ENCODE results near the gene APRT. TPM values are rescaled to one million over a fixed set of nuclear protein-coding genes. Genes with fewer than 3 reads are reported as not detected.

The APRT gene
- total and polyA plus RNA-seq, 10 of the 15 experiments (the other 5 are each of a cell fraction or from before 2014, with no cell fraction given): 30.6 to 495 (median 166) TPM

DNA sequence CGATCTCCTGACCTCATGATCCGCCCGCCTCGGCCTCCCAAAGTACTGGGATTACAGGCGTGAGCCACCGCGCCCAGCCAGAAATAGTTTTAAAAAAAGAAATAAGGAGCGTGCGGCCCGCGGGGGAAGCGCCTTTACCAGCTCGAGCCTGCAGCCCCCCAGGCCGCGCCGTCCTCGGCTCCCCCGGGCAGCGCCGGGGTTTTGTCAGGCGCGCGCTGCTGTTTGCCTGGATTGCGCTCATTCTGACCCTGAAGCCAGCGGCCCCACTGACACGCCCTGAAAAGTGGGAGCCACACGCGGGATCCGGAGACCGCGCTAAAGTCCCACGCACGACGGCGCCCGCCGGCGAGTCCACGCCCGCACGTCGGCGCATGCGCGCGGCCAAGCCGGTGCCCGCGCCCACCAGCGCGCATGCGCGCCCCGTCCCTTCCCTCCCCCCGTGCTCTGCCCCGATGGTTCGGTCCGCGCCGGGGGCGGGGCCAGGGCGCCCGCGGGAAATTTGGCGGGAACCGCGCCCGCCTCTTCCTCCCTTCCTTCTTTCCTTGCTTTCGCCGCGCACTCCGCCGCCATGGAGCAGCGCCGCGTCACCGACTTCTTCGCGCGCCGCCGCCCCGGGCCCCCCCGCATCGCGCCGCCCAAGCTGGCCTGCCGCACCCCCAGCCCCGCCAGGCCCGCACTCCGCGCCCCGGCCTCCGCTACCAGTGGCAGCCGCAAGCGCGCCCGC, 8.3 kb downstream of the APRT start, which contains the start of gene CDT1 (continued):
- TF ChIP-seq, protein P1, sequence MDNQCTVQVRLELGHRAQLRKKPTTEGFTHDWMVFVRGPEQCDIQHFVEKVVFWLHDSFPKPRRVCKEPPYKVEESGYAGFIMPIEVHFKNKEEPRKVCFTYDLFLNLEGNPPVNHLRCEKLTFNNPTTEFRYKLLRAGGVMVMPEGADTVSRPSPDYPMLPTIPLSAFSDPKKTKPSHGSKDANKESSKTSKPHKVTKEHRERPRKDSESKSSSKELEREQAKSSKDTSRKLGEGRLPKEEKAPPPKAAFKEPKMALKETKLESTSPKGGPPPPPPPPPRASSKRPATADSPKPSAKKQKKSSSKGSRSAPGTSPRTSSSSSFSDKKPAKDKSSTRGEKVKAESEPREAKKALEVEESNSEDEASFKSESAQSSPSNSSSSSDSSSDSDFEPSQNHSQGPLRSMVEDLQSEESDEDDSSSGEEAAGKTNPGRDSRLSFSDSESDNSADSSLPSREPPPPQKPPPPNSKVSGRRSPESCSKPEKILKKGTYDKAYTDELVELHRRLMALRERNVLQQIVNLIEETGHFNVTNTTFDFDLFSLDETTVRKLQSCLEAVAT (IDR thresholded peaks at IDR 0.05): no peak
- TF ChIP-seq NFXL1 (IDR thresholded peaks at IDR 0.05; ENCODE audit: borderline replicate concordance): no peak
- TF ChIP-seq STAT1 (conservative IDR thresholded peaks at IDR 0.05): peak; percentile 84
- TF ChIP-seq KLF5 (IDR thresholded peaks at IDR 0.05; ENCODE audit: partially characterized antibody): peak; percentile 97
- TF ChIP-seq SIX5 (IDR thresholded peaks at IDR 0.05; ENCODE audit: low read depth, low read length, severe bottlenecking): no peak
- TF ChIP-seq BHLHE40 (IDR thresholded peaks at IDR 0.05; ENCODE audit: borderline replicate concordance in 1 of 2, low read depth in 2 of 2, low read length in 1 of 2): peak; percentile 90 to 91
- TF ChIP-seq KAT2A (conservative IDR thresholded peaks at IDR 0.05; ENCODE audit: control insufficient read depth, low read depth, low read length): no peak
- peak; percentile 99 for TF ChIP-seq BACH1 (IDR thresholded peaks at IDR 0.05; ENCODE audit: borderline replicate concordance)
- peak; percentile 100 for TF ChIP-seq RB1 (IDR thresholded peaks at IDR 0.05; ENCODE audit: borderline replicate concordance)
- peak in 1 of 2 experiments; percentile 7; a peak in 1 of 4 replicates for TF ChIP-seq SRF (IDR thresholded peaks at IDR 0.05; ENCODE audit: low read depth in 2 of 2, low read length in 2 of 2)
- TF ChIP-seq PML (IDR thresholded peaks at IDR 0.05; ENCODE audit: low read length): no peak
- TF ChIP-seq ATF2 (IDR thresholded peaks at IDR 0.05; ENCODE audit: low read length): no peak
- peak; percentile 67 for TF ChIP-seq POLR2A (IDR thresholded peaks at IDR 0.05; ENCODE audit: low read depth, low read length)
- peak in 1 of 2 experiments; percentile 7; a peak in 1 of 3 replicates for TF ChIP-seq EGR1 (IDR thresholded peaks at IDR 0.05; ENCODE audit: borderline replicate concordance in 1 of 2, low read depth in 2 of 2, low read length in 2 of 2)
- no peak for TF ChIP-seq YBX1 (IDR thresholded peaks at IDR 0.05)
- peak; percentile 90 for TF ChIP-seq E2F4 (IDR thresholded peaks at IDR 0.05; ENCODE audit: low read depth, low read length)
- 0 out of 2 replicates have a peak, but pooled peaks have one; percentile 25 for TF ChIP-seq MTA2 (IDR thresholded peaks at IDR 0.05; ENCODE audit: low read depth)
- TF ChIP-seq ZNF687 (IDR thresholded peaks at IDR 0.05): peak; percentile 81
- TF ChIP-seq POLR2AphosphoS5 (IDR thresholded peaks at IDR 0.05; ENCODE audit: low read length): peak; percentile 59; the same call in 1 of the 2 replicates
- 0 out of 2 replicates have a peak, but pooled peaks have one; percentile 72 for TF ChIP-seq YY1 (IDR thresholded peaks at IDR 0.05; ENCODE audit: low read depth, low read length)
- no peak for TF ChIP-seq MTA3 (IDR thresholded peaks at IDR 0.05; ENCODE audit: borderline replicate concordance, low read length)
- TF ChIP-seq PAX5 (IDR thresholded peaks at IDR 0.05; ENCODE audit: borderline replicate concordance, low read depth, low read length): 0 out of 2 replicates have a peak, but pooled peaks have one; percentile 8
- TF ChIP-seq NR2F1 (conservative IDR thresholded peaks at IDR 0.05): peak; percentile 53
- TF ChIP-seq ZSCAN29 (IDR thresholded peaks at IDR 0.05): peak; percentile 29; the same call in 1 of the 2 replicates

Measured in GM12878 (cell line).